ENCODE data around the gene ALOXE3. TPM values are rescaled to one million over a fixed set of nuclear protein-coding genes. Genes with fewer than 3 reads are reported as not detected.
A peak's percentile ranks its signal among the peaks of the same experiment; 100 is the strongest.

ALOXE3 gene
- total and polyA plus RNA-seq, 2 experiments from 2014 or later: 0.10 to 0.27 TPM

DNA sequence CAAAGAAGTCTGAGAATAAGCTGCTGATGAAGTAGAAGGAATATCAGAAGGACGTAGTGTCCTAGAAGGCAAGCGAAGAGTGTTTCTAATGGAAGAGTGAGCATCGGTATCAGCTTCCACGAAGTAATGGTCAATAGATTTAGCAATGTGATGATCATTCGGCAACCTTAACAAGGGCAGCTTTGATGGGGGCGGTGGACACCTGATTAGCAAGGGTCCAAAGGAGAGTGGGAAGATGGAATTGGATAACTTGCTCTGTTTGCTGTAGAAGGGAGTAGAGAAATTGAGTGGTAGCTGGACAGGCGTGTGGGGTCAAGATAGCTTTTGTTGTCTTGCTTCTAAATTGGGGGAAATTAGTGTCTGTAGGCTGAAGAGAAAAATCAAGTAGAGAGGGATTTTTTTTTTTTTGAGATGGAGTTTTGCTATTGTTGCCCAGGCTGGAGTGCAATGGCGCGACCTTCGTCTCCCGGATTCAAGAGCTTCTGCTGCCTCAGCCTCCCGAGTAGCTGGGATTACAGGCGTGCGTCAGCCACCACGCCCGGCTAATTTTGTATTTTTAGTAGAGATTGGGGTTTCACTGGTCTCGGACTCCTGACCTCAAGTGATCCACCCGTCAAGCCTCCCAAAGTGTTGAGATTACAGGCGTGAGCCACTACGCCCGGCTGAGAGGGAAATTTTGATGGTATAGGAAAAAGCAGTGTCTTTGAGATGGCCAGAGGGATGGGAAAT, 19.5 kb upstream of the ALOXE3 start:
- Mint-ChIP-seq H3K4me3 (no peak overlapping the region), H3K9me3 (peaks cover 4% of the 10 kb centered on the region; the same call in 1 of the 3 replicates), H3K27me3 (ENCODE audit: insufficient read depth, low read depth, poor library complexity) (peaks cover 12% of the 10 kb centered on the region), H3K27ac (no peak overlapping the region), H3K4me1 (peaks cover 13% of the 10 kb centered on the region), H3K36me3 (ENCODE audit: low read depth) (peaks cover 17% of the 10 kb centered on the region)
- Histone ChIP-seq H4K20me1 (replicated peaks; ENCODE audit: insufficient read depth) (no peaks in the 10 kb centered on the region), H3K4me1 (ENCODE audit: insufficient read depth) (peaks cover 21% of the 10 kb centered on the region), H3F3A (replicated peaks; ENCODE audit: low read depth) (peaks cover 32% of the 10 kb centered on the region), H2AFZ (peak overlapping the region; percentile 97), H3K4me2 (peak overlapping the region; percentile 91), H3K9me2 (ENCODE audit: insufficient read depth) (no peaks in the 10 kb centered on the region), H3K27ac (ENCODE audit: low read depth) (no peak overlapping the region), H3K36me3 (ENCODE audit: insufficient read depth) (peaks cover 7% of the 10 kb centered on the region; the same call in 1 of the 2 replicates), H3K79me2 (replicated peaks; ENCODE audit: insufficient read depth) (no peaks in the 10 kb centered on the region), H3K27me3 (ENCODE audit: insufficient read depth) (peaks cover 21% of the 10 kb centered on the region), H3K4me3 (peak overlapping the region; percentile 82)
- DNase-seq (ENCODE audit: low spot score) (no peak), ATAC-seq (no peak)
- TF ChIP-seq STAT1 (IDR thresholded peaks at IDR 0.05; ENCODE audit: unreplicated experiment) (no peak), POLR2AphosphoS5 (IDR thresholded peaks at IDR 0.05; ENCODE audit: low read depth) (no peak), JUNB (IDR thresholded peaks at IDR 0.05; ENCODE audit: unreplicated experiment) (no peak), CREB1 (CRISPR knock-in tag; IDR thresholded peaks at IDR 0.05; ENCODE audit: low read depth) (no peak), NANOG (IDR thresholded peaks at IDR 0.05; ENCODE audit: borderline replicate concordance) (no peak), CTCF (conservative IDR thresholded peaks at IDR 0.05; ENCODE audit: low read depth in 2 of 2) (no peak), EZH2 (IDR thresholded peaks at IDR 0.05; ENCODE audit: low read depth, unreplicated experiment) (no peak)
- TF ChIP-seq, protein P1, sequence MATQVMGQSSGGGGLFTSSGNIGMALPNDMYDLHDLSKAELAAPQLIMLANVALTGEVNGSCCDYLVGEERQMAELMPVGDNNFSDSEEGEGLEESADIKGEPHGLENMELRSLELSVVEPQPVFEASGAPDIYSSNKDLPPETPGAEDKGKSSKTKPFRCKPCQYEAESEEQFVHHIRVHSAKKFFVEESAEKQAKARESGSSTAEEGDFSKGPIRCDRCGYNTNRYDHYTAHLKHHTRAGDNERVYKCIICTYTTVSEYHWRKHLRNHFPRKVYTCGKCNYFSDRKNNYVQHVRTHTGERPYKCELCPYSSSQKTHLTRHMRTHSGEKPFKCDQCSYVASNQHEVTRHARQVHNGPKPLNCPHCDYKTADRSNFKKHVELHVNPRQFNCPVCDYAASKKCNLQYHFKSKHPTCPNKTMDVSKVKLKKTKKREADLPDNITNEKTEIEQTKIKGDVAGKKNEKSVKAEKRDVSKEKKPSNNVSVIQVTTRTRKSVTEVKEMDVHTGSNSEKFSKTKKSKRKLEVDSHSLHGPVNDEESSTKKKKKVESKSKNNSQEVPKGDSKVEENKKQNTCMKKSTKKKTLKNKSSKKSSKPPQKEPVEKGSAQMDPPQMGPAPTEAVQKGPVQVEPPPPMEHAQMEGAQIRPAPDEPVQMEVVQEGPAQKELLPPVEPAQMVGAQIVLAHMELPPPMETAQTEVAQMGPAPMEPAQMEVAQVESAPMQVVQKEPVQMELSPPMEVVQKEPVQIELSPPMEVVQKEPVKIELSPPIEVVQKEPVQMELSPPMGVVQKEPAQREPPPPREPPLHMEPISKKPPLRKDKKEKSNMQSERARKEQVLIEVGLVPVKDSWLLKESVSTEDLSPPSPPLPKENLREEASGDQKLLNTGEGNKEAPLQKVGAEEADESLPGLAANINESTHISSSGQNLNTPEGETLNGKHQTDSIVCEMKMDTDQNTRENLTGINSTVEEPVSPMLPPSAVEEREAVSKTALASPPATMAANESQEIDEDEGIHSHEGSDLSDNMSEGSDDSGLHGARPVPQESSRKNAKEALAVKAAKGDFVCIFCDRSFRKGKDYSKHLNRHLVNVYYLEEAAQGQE (IDR thresholded peaks at IDR 0.05; ENCODE audit: unreplicated experiment): no peak
- TF ChIP-seq, protein P2, sequence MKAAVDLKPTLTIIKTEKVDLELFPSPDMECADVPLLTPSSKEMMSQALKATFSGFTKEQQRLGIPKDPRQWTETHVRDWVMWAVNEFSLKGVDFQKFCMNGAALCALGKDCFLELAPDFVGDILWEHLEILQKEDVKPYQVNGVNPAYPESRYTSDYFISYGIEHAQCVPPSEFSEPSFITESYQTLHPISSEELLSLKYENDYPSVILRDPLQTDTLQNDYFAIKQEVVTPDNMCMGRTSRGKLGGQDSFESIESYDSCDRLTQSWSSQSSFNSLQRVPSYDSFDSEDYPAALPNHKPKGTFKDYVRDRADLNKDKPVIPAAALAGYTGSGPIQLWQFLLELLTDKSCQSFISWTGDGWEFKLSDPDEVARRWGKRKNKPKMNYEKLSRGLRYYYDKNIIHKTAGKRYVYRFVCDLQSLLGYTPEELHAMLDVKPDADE (IDR thresholded peaks at IDR 0.05): no peak
- TF ChIP-seq, protein P3, sequence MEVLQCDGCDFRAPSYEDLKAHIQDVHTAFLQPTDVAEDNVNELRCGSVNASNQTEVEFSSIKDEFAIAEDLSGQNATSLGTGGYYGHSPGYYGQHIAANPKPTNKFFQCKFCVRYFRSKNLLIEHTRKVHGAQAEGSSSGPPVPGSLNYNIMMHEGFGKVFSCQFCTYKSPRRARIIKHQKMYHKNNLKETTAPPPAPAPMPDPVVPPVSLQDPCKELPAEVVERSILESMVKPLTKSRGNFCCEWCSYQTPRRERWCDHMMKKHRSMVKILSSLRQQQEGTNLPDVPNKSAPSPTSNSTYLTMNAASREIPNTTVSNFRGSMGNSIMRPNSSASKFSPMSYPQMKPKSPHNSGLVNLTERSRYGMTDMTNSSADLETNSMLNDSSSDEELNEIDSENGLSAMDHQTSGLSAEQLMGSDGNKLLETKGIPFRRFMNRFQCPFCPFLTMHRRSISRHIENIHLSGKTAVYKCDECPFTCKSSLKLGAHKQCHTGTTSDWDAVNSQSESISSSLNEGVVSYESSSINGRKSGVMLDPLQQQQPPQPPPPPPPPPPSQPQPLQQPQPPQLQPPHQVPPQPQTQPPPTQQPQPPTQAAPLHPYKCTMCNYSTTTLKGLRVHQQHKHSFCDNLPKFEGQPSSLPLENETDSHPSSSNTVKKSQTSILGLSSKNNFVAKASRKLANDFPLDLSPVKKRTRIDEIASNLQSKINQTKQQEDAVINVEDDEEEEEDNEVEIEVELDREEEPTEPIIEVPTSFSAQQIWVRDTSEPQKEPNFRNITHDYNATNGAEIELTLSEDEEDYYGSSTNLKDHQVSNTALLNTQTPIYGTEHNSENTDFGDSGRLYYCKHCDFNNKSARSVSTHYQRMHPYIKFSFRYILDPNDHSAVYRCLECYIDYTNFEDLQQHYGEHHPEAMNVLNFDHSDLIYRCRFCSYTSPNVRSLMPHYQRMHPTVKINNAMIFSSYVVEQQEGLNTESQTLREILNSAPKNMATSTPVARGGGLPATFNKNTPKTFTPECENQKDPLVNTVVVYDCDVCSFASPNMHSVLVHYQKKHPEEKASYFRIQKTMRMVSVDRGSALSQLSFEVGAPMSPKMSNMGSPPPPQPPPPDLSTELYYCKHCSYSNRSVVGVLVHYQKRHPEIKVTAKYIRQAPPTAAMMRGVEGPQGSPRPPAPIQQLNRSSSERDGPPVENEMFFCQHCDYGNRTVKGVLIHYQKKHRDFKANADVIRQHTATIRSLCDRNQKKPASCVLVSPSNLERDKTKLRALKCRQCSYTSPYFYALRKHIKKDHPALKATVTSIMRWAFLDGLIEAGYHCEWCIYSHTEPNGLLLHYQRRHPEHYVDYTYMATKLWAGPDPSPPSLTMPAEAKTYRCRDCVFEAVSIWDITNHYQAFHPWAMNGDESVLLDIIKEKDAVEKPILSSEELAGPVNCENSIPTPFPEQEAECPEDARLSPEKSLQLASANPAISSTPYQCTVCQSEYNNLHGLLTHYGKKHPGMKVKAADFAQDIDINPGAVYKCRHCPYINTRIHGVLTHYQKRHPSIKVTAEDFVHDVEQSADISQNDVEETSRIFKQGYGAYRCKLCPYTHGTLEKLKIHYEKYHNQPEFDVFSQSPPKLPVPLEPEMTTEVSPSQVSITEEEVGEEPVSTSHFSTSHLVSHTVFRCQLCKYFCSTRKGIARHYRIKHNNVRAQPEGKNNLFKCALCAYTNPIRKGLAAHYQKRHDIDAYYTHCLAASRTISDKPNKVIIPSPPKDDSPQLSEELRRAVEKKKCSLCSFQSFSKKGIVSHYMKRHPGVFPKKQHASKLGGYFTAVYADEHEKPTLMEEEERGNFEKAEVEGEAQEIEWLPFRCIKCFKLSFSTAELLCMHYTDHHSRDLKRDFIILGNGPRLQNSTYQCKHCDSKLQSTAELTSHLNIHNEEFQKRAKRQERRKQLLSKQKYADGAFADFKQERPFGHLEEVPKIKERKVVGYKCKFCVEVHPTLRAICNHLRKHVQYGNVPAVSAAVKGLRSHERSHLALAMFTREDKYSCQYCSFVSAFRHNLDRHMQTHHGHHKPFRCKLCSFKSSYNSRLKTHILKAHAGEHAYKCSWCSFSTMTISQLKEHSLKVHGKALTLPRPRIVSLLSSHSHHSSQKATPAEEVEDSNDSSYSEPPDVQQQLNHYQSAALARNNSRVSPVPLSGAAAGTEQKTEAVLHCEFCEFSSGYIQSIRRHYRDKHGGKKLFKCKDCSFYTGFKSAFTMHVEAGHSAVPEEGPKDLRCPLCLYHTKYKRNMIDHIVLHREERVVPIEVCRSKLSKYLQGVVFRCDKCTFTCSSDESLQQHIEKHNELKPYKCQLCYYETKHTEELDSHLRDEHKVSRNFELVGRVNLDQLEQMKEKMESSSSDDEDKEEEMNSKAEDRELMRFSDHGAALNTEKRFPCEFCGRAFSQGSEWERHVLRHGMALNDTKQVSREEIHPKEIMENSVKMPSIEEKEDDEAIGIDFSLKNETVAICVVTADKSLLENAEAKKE (CRISPR knock-in tag; IDR thresholded peaks at IDR 0.05): no peak

Data from GM23338 (cell line).